Progenitor cell of endocrine pancreas (in vitro differentiated cells): ENCODE measurements around the gene PRXL2B. TPM values are rescaled to one million over a fixed set of nuclear protein-coding genes. Genes with fewer than 3 reads are reported as not detected.

Source experiments
- DNase-seq: peaks from one replicate; pipeline ENCODE4 v3.0.0; 2021; ENCODE audit warnings: low spot score; ENCODE audit not compliant: unreplicated experiment
- H3K27ac Mint-ChIP-seq: 2 replicates; pipeline ENCODE4 v1.8.0; 2021; ENCODE audit warnings: mild to moderate bottlenecking, moderate library complexity, mixed read lengths
- H3K27me3 Mint-ChIP-seq: 2 replicates; pipeline ENCODE4 v1.8.0; 2021; ENCODE audit warnings: mixed read lengths
- H3K36me3 Mint-ChIP-seq: 2 replicates; pipeline ENCODE4 v1.8.0; 2022; ENCODE audit warnings: mixed read lengths; ENCODE audit not compliant: insufficient read depth
- H3K4me1 Mint-ChIP-seq: 2 replicates; pipeline ENCODE4 v1.8.0; 2021; ENCODE audit warnings: low read depth, mixed read lengths
- H3K4me3 Mint-ChIP-seq: 2 replicates; pipeline ENCODE4 v1.8.0; 2021; ENCODE audit warnings: low read depth, mild to moderate bottlenecking, moderate library complexity, mixed read lengths
- H3K9me3 Mint-ChIP-seq: 2 replicates; pipeline ENCODE4 v1.8.0; 2021; ENCODE audit warnings: low read depth, mixed read lengths
- total RNA-seq: library from RNA; stranded (reverse); gene quantifications from 2 replicates; pipeline ENCODE4 v1.2.1, GENCODE V29; 2021
- TF ChIP-seq, protein P1 (sequence below): fragments of 200-600 bp; sonication (generic); IDR thresholded peaks from one replicate; pipeline ENCODE4 v1.5.0; 2021; ENCODE audit warnings: antibody characterized with exemption, mild to moderate bottlenecking; ENCODE audit not compliant: unreplicated experiment

PRXL2B gene
- total RNA-seq, 1 donor from 2014 or later, result 36.4 TPM

- H3K27ac Mint-ChIP-seq, result no peak overlapping the region
- TF ChIP-seq, protein P1, sequence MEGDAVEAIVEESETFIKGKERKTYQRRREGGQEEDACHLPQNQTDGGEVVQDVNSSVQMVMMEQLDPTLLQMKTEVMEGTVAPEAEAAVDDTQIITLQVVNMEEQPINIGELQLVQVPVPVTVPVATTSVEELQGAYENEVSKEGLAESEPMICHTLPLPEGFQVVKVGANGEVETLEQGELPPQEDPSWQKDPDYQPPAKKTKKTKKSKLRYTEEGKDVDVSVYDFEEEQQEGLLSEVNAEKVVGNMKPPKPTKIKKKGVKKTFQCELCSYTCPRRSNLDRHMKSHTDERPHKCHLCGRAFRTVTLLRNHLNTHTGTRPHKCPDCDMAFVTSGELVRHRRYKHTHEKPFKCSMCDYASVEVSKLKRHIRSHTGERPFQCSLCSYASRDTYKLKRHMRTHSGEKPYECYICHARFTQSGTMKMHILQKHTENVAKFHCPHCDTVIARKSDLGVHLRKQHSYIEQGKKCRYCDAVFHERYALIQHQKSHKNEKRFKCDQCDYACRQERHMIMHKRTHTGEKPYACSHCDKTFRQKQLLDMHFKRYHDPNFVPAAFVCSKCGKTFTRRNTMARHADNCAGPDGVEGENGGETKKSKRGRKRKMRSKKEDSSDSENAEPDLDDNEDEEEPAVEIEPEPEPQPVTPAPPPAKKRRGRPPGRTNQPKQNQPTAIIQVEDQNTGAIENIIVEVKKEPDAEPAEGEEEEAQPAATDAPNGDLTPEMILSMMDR, result no peak
- no peaks in the 10 kb centered on the region for H3K9me3 Mint-ChIP-seq
- H3K4me3 Mint-ChIP-seq, result no peak overlapping the region
- peaks cover 7% of the 10 kb centered on the region for H3K27me3 Mint-ChIP-seq
- H3K4me1 Mint-ChIP-seq, result peaks cover 6% of the 10 kb centered on the region
- DNase-seq, result no peak
- H3K36me3 Mint-ChIP-seq, result no peaks in the 10 kb centered on the region
Observed at GRCh38 chr1:2557482-2558400, 28.8 kb upstream of the PRXL2B start.

DNA sequence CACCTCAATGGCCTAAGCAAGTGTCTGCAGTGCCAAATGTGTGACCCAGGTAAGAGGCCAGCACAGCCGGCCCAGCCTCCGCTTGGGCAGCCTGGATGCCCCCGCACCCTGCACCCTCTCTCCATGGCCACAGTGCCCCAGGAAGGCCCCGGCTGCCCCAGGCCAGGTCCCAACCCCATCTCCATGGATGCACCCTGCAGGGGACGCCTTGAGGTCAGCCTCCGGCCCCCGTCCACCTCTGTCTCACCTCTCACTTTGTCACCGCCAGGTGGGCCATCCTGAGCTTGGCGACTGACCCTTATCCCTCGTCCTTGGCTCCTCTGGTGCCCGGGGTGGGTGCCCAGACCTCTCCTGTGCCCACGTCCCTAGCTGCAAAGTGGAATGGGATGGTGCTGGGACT is 28.2 kb upstream of the PRXL2B start:
- TF ChIP-seq, protein P1, result no peak
- H3K4me3 Mint-ChIP-seq, result no peak overlapping the region
- peaks cover 7% of the 10 kb centered on the region for H3K27me3 Mint-ChIP-seq
- H3K9me3 Mint-ChIP-seq, result no peaks in the 10 kb centered on the region
- no peaks in the 10 kb centered on the region for H3K36me3 Mint-ChIP-seq
- peaks cover 8% of the 10 kb centered on the region for H3K4me1 Mint-ChIP-seq
- no peak overlapping the region for H3K27ac Mint-ChIP-seq
- DNase-seq, result no peak

DNA sequence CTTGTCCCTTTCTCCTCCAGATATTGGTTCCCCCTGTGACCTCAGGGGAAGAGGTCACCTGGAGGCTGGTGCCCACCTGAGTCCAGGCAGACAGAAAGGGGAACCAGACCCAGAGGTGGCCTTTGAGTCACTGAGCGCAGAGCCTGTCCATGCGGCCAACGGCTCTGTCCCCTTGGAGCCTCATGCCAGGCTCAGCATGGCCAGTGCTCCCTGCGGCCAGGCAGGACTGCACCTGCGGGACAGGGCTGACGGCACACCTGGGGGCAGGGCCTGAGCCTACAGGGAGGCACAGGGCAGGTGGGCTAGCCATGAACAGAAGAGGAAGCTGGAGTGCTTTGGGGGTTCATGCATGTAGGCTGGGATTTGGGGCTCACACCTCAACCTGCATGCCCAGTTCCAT is 27.7 kb upstream of the PRXL2B start:
- peaks cover 8% of the 10 kb centered on the region for H3K4me1 Mint-ChIP-seq
- no peak overlapping the region for H3K27ac Mint-ChIP-seq
- H3K4me3 Mint-ChIP-seq, result no peak overlapping the region
- TF ChIP-seq, protein P1, result no peak
- DNase-seq, result no peak
- peaks cover 7% of the 10 kb centered on the region for H3K27me3 Mint-ChIP-seq
- no peaks in the 10 kb centered on the region for H3K9me3 Mint-ChIP-seq
- H3K36me3 Mint-ChIP-seq, result no peaks in the 10 kb centered on the region

GRCh38 chr1:2559509-2560298 is 26.9 kb upstream of the PRXL2B start:
- no peak overlapping the region for H3K27ac Mint-ChIP-seq
- peaks cover 8% of the 10 kb centered on the region for H3K4me1 Mint-ChIP-seq
- H3K36me3 Mint-ChIP-seq, result no peaks in the 10 kb centered on the region
- H3K9me3 Mint-ChIP-seq, result no peaks in the 10 kb centered on the region
- H3K4me3 Mint-ChIP-seq, result no peak overlapping the region
- DNase-seq, result no peak
- H3K27me3 Mint-ChIP-seq, result peaks cover 7% of the 10 kb centered on the region
- TF ChIP-seq, protein P1, result no peak

GRCh38 chr1:2560299-2561073 is 26.1 kb upstream of the PRXL2B start:
- Mint-ChIP-seq H3K4me1 (peaks cover 10% of the 10 kb centered on the region), H3K36me3 (no peaks in the 10 kb centered on the region), H3K9me3 (no peaks in the 10 kb centered on the region), H3K27me3 (peaks cover 7% of the 10 kb centered on the region), H3K4me3 (no peak overlapping the region), H3K27ac (no peak overlapping the region)
- DNase-seq, result no peak
- TF ChIP-seq, protein P1, result no peak
